Neuronal stem cell (in vitro differentiated cells): ENCODE measurements around the gene MYZAP.

ENCODE experiments used
- DNase-seq: peaks from one replicate; pipeline ENCODE4 v3.0.0-alpha.2; 2013; ENCODE audit warnings: low spot score
- H2AFZ ChIP-seq: one replicate; pipeline ENCODE4 v1.6.1; 2013; ENCODE audit warnings: mild to moderate bottlenecking, low read length, inconsistent platforms
- H2AK5ac ChIP-seq: 2 replicates; pipeline ENCODE4 v1.6.1; 2013; ENCODE audit warnings: low read depth, mild to moderate bottlenecking, inconsistent platforms, low read length, moderate library complexity, mixed read lengths
- H2BK120ac ChIP-seq: 2 replicates; pipeline ENCODE4 v1.6.1; 2013; ENCODE audit warnings: low read depth, mild to moderate bottlenecking, inconsistent platforms, low read length, moderate library complexity, mixed read lengths
- H2BK12ac ChIP-seq: one replicate; pipeline ENCODE4 v1.6.1; 2013; ENCODE audit warnings: low read length, inconsistent platforms
- H2BK15ac ChIP-seq: 2 replicates; pipeline ENCODE4 v1.6.1; 2013; ENCODE audit warnings: mild to moderate bottlenecking, low read length, inconsistent platforms, mixed read lengths
- H2BK5ac ChIP-seq: one replicate; pipeline ENCODE4 v1.6.1; 2013; ENCODE audit warnings: inconsistent platforms, mild to moderate bottlenecking, low read length, moderate library complexity
- H3K14ac ChIP-seq: one replicate; pipeline ENCODE4 v1.6.1; 2013; ENCODE audit warnings: low read length, inconsistent platforms
- H3K18ac ChIP-seq: 2 replicates; pipeline ENCODE4 v1.6.1; 2013; ENCODE audit warnings: low read length, inconsistent platforms
- H3K23ac ChIP-seq: 2 replicates; pipeline ENCODE4 v1.6.1; 2013; ENCODE audit warnings: low read depth, mild to moderate bottlenecking, mixed read lengths, low read length, inconsistent platforms; ENCODE audit not compliant: poor library complexity
- H3K27ac ChIP-seq: replicated peaks from 3 replicates; pipeline ENCODE4 v1.5.1; 2013; ENCODE audit warnings: low read length, inconsistent platforms
- H3K27me3 ChIP-seq, 3 experiments: 2 replicates each; pipeline ENCODE4 v1.6.1; 2013; ENCODE audit warnings: low read length in 3 of 3, mild to moderate bottlenecking in 2 of 3, inconsistent platforms in 1 of 3, low read depth in 1 of 3, mixed read lengths in 1 of 3, moderate library complexity in 1 of 3; ENCODE audit not compliant: control insufficient read depth in 3 of 3, insufficient read depth in 3 of 3
- H3K36me3 ChIP-seq, 2 donors: replicated peaks in 1 of 2; 2 replicates each; pipeline ENCODE4 v1.6.1; 2013; ENCODE audit warnings: low read length in 2 of 2; ENCODE audit not compliant: control insufficient read depth in 2 of 2, insufficient read depth in 2 of 2
- H3K4ac ChIP-seq: 2 replicates; pipeline ENCODE4 v1.6.1; 2013; ENCODE audit warnings: inconsistent platforms, mild to moderate bottlenecking, low read length, moderate library complexity
- H3K4me1 ChIP-seq, 2 donors: 1 replicate in 1 of 2; 2 replicates in 1 of 2; pipeline ENCODE4 v1.6.1; 2013; ENCODE audit warnings: low read length in 2 of 2, low read depth in 1 of 2; ENCODE audit not compliant: control insufficient read depth in 2 of 2, insufficient read depth in 1 of 2
- H3K4me2 ChIP-seq: one replicate; pipeline ENCODE4 v1.6.1; 2013; ENCODE audit warnings: mild to moderate bottlenecking, low read length, inconsistent platforms; ENCODE audit not compliant: insufficient read depth, poor library complexity, severe bottlenecking
- H3K4me3 ChIP-seq, 2 donors: 2 replicates each; pipeline ENCODE4 v1.5.1; 2013; ENCODE audit warnings: low read length in 2 of 2, mild to moderate bottlenecking in 2 of 2, inconsistent platforms in 1 of 2, moderate library complexity in 1 of 2
- H3K79me1 ChIP-seq: one replicate; pipeline ENCODE4 v1.6.1; 2013; ENCODE audit warnings: low read depth, mild to moderate bottlenecking, inconsistent platforms, low read length, moderate library complexity
- H3K9ac ChIP-seq: one replicate; pipeline ENCODE4 v1.6.1; 2013; ENCODE audit warnings: mild to moderate bottlenecking, low read depth, low read length, inconsistent platforms; ENCODE audit not compliant: poor library complexity
- H3K9me3 ChIP-seq, 2 donors: replicated peaks in 1 of 2; 2 replicates each; pipeline versions ENCODE3 to v1.6.1; 2013; ENCODE audit warnings: low read length in 2 of 2, mild to moderate bottlenecking in 2 of 2, inconsistent platforms in 1 of 2, low read depth in 1 of 2, mixed read lengths in 1 of 2, moderate library complexity in 1 of 2; ENCODE audit not compliant: control insufficient read depth in 2 of 2, insufficient read depth in 1 of 2
- H4K8ac ChIP-seq: one replicate; pipeline ENCODE4 v1.6.1; 2013; ENCODE audit warnings: low read depth, mild to moderate bottlenecking, inconsistent platforms, low read length, moderate library complexity
- H4K91ac ChIP-seq: one replicate; pipeline ENCODE4 v1.6.1; 2013; ENCODE audit warnings: low read length, low read depth, mild to moderate bottlenecking, inconsistent platforms; ENCODE audit not compliant: poor library complexity
- WGBS, 2 donors: extraction: QIAGEN DNeasy Blood & Tissue Kit; methylation state at CpG; one replicate each; pipeline ENCODE4 v1.1.7; 2013; ENCODE audit warnings: missing lambda C conversion rate in 2 of 2, mixed read lengths in 1 of 2; ENCODE audit not compliant: insufficient read length in 2 of 2, insufficient replicate concordance in 1 of 2; ENCODE audit errors: extremely low coverage in 2 of 2; 5-methylcytosine and 5-hydroxymethylcytosine counted together

MYZAP gene

DNA sequence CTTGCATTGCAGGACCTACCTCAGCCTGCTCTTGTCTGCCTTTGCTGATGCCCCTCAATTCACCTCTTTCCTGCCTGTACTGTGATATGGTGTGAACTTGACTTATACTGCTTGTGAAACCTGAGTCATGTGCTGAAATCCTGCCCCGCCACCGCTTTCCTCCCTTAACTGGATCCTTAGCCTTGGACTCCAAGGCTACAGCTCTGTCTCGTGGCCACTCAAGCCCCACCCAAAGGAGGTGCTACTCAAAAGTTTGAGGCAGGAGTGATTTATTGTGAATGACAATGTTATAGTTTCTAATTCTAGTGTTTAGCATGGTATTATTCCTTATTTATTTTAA is 56.1 kb downstream of the MYZAP start:
- Histone ChIP-seq H3K14ac (no peak overlapping the region), H4K91ac (no peak overlapping the region), H3K4me1 (no peaks in the 10 kb centered on the region), H2BK12ac (no peak overlapping the region), H3K4me3 (no peak overlapping the region), H3K36me3 (no peaks in the 10 kb centered on the region), H4K8ac (no peak overlapping the region), H3K27ac (no peak overlapping the region), H2BK15ac (no peak overlapping the region), H2BK5ac (no peak overlapping the region), H3K79me1 (no peaks in the 10 kb centered on the region), H2BK120ac (no peak overlapping the region), H3K23ac (no peak overlapping the region), H2AFZ (no peak overlapping the region), H3K9me3 (no peaks in the 10 kb centered on the region), H3K27me3 (peaks cover 0 to 18% (median 0%) of the 10 kb centered on the region in 3 experiments), H3K18ac (no peak overlapping the region), H3K4me2 (no peak overlapping the region), H2AK5ac (no peak overlapping the region), H3K9ac (no peak overlapping the region), H3K4ac (no peak overlapping the region)
- no peak for DNase-seq
- WGBS, 2 donors, result no CpG with 5 or more reads among the region's 3 CpGs

DNA sequence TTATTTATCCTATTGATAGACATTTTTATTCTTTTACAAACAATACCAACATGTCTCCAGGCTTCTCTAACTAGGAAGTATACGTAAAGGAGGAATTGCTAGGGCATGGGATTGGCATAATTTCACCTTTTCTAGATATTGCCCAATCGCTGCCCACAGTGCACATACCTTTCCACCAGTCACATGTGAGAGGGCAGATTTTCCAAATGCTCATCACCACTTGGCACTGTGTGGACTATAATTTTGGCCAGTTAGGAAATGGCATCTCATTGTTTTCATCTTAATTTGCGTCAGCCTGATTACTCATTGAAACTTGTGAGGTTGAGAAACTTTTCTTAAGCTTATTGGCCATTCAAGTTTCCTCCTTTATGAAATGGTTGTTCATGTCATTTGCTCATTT is 57.4 kb downstream of the MYZAP start:
- Histone ChIP-seq H3K14ac (no peak overlapping the region), H2BK120ac (no peak overlapping the region), H3K4me1 (no peaks in the 10 kb centered on the region), H4K91ac (no peak overlapping the region), H2AFZ (no peak overlapping the region), H3K4me2 (no peak overlapping the region), H3K79me1 (no peaks in the 10 kb centered on the region), H3K36me3 (no peaks in the 10 kb centered on the region), H2BK5ac (no peak overlapping the region), H3K23ac (no peak overlapping the region), H2BK12ac (no peak overlapping the region), H3K27me3 (peaks cover 0 to 18% (median 0%) of the 10 kb centered on the region in 3 experiments), H2AK5ac (no peak overlapping the region), H3K9me3 (no peaks in the 10 kb centered on the region), H3K27ac (no peak overlapping the region), H3K4ac (no peak overlapping the region), H3K18ac (no peak overlapping the region), H3K9ac (no peak overlapping the region), H2BK15ac (no peak overlapping the region), H3K4me3 (no peak overlapping the region), H4K8ac (no peak overlapping the region)
- WGBS, 2 donors, result no CpG with 5 or more reads among the region's 3 CpGs
- no peak for DNase-seq

DNA sequence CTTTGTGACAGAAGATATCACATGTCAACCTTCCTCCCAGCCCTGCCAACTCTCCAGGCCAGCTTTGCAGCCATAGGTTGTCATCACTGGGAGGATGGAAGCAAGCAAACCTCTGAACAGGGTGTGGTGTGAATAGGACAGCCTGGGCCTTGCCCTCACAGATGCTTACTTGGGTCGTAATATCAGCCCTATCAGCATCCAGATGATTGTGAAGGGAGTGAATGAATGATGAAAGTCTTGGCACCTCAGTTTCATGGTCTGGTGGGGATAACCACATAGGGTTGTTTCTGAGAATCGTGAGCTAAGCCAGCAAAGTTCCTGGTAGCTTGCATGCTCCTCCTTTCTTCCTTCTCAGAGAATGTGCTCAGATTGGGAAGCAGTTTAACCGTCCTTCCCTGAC is 59.7 kb downstream of the MYZAP start:
- Histone ChIP-seq H3K9ac (no peak overlapping the region), H3K18ac (no peak overlapping the region), H3K4ac (no peak overlapping the region), H4K8ac (no peak overlapping the region), H3K27ac (no peak overlapping the region), H2AFZ (no peak overlapping the region), H3K36me3 (no peaks in the 10 kb centered on the region), H3K4me3 (no peak overlapping the region), H3K23ac (no peak overlapping the region), H3K79me1 (no peaks in the 10 kb centered on the region), H3K4me1 (peaks cover 0 to 2% of the 10 kb centered on the region in 2 donors), H3K9me3 (no peaks in the 10 kb centered on the region), H2AK5ac (no peak overlapping the region), H4K91ac (no peak overlapping the region), H2BK12ac (no peak overlapping the region), H3K14ac (no peak overlapping the region), H2BK120ac (no peak overlapping the region), H3K27me3 (peaks cover 0 to 24% (median 0%) of the 10 kb centered on the region in 3 experiments), H2BK15ac (no peak overlapping the region), H3K4me2 (no peak overlapping the region), H2BK5ac (no peak overlapping the region)
- DNase-seq, result no peak
- WGBS, 2 donors, result no CpG with 5 or more reads among the region's 3 CpGs

DNA sequence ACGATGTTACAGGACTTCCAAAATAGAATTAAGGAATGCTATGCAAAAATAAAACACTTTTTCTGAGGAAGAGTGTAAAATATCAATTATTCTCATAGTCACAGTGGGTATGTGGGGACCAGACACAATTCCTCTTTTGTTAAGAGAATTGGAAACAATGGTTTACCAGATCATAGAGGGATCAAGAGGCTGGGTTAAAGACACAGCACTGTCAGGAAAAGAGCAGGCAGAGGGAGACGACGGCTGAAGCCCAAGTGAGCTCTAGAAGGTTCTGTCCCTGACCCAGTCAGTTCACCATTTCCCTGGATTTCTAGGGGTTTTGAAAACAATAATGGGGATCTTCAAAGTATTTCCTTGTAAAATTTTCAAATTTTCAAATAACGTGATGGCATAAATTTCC is 60.8 kb downstream of the MYZAP start:
- Histone ChIP-seq H3K18ac (no peak overlapping the region), H3K14ac (no peak overlapping the region), H3K9me3 (no peaks in the 10 kb centered on the region), H4K8ac (no peak overlapping the region), H2BK12ac (no peak overlapping the region), H2AFZ (no peak overlapping the region), H3K4me2 (no peak overlapping the region), H4K91ac (no peak overlapping the region), H3K9ac (no peak overlapping the region), H3K4ac (no peak overlapping the region), H3K23ac (no peak overlapping the region), H2AK5ac (no peak overlapping the region), H2BK5ac (no peak overlapping the region), H2BK120ac (no peak overlapping the region), H3K4me1 (peaks cover 0 to 2% of the 10 kb centered on the region in 2 donors), H3K79me1 (no peaks in the 10 kb centered on the region), H3K27me3 (peaks cover 0 to 24% (median 0%) of the 10 kb centered on the region in 3 experiments), H3K27ac (no peak overlapping the region), H3K36me3 (no peaks in the 10 kb centered on the region), H2BK15ac (no peak overlapping the region), H3K4me3 (no peak overlapping the region)
- no CpG with 5 or more reads among the region's 4 CpGs for whole genome bisulfite sequencing, 2 donors
- no peak for DNase-seq
